ENCODE measurements around the gene MMP8. TPM values are rescaled to one million over a fixed set of nuclear protein-coding genes. Genes with fewer than 3 reads are reported as not detected.
"Not testable (repeated sequence)": the region's sequence is repeated elsewhere in the genome, so short reads cannot be mapped to it uniquely, and the experiment has no call there.

Gene MMP8
- total and polyA plus RNA-seq, 5 donors from 2014 or later, result not detected

GRCh38 chr11:102734650-102735049 is 9.9 kb upstream of the MMP8 start:
- H3K27me3 Mint-ChIP-seq, result peaks cover 4% of the 10 kb centered on the region
- no peaks in the 10 kb centered on the region for H3K4me1 Mint-ChIP-seq
- H3K27ac Mint-ChIP-seq, result no peak overlapping the region

GRCh38 chr11:102733232-102733875 is 8.6 kb upstream of the MMP8 start:
- Mint-ChIP-seq H3K4me1 (no peaks in the 10 kb centered on the region), H3K4me3 (no peak overlapping the region), H3K27ac (no peak overlapping the region), H3K9me3 (peaks cover 0 to 4% (median 0%) of the 10 kb centered on the region in 7 donors), H3K36me3 (no peaks in the 10 kb centered on the region), H3K27me3 (peaks cover 4% of the 10 kb centered on the region)
- DNase-seq, result peak in 1 of 3 donors; percentile 34
- no peaks in the 10 kb centered on the region for H3K9me3 ChIP-seq (ENCODE audit: control insufficient read depth in 2 of 2, low read length in 2 of 2)
- H3K4me1 ChIP-seq (ENCODE audit: control insufficient read depth, insufficient read depth, low read length, poor library complexity, severe bottlenecking), result no peaks in the 10 kb centered on the region
- ATAC-seq (ENCODE audit: low read depth in 2 of 2), result no peak
- H3K36me3 ChIP-seq (ENCODE audit: control insufficient read depth, insufficient read depth, low read length), result no peaks in the 10 kb centered on the region
- H3K27ac ChIP-seq (ENCODE audit: insufficient read depth, low read length, poor library complexity, severe bottlenecking), result no peak overlapping the region
- H3K4me3 ChIP-seq (ENCODE audit: low read depth, low read length), result no peak overlapping the region
- H3K27me3 ChIP-seq (ENCODE audit: control insufficient read depth, insufficient read depth, low read length), result no peaks in the 10 kb centered on the region

More at GRCh38 chr11:102734650-102735049, 9.9 kb upstream of the MMP8 start:
- Histone ChIP-seq H3K9me3 (ENCODE audit: control insufficient read depth in 2 of 2, low read length in 2 of 2) (no peaks in the 10 kb centered on the region), H3K4me3 (ENCODE audit: low read depth, low read length) (no peak overlapping the region), H3K36me3 (ENCODE audit: control insufficient read depth, insufficient read depth, low read length) (no peaks in the 10 kb centered on the region), H3K4me1 (ENCODE audit: control insufficient read depth, insufficient read depth, low read length, poor library complexity, severe bottlenecking) (no peaks in the 10 kb centered on the region), H3K27ac (ENCODE audit: insufficient read depth, low read length, poor library complexity, severe bottlenecking) (no peak overlapping the region), H3K27me3 (ENCODE audit: control insufficient read depth, insufficient read depth, low read length) (no peaks in the 10 kb centered on the region)
- DNase-seq (no peak), ATAC-seq (ENCODE audit: low read depth in 2 of 2) (no peak)
- Mint-ChIP-seq H3K36me3 (no peaks in the 10 kb centered on the region), H3K9me3 (no peaks in the 10 kb centered on the region), H3K4me3 (no peak overlapping the region)

GRCh38 chr11:102730944-102731343 is 6.2 kb upstream of the MMP8 start:
- H3K27ac ChIP-seq (ENCODE audit: insufficient read depth, low read length, poor library complexity, severe bottlenecking); H3K36me3 ChIP-seq (ENCODE audit: control insufficient read depth, insufficient read depth, low read length); H3K4me3 ChIP-seq (ENCODE audit: low read depth, low read length); H3K4me1 ChIP-seq (ENCODE audit: control insufficient read depth, insufficient read depth, low read length, poor library complexity, severe bottlenecking); H3K36me3 Mint-ChIP-seq; DNase-seq; H3K27ac Mint-ChIP-seq; H3K9me3 ChIP-seq (ENCODE audit: control insufficient read depth in 2 of 2, low read length in 2 of 2); H3K27me3 Mint-ChIP-seq; ATAC-seq (ENCODE audit: low read depth in 2 of 2); H3K9me3 Mint-ChIP-seq; H3K4me3 Mint-ChIP-seq; H3K4me1 Mint-ChIP-seq; H3K27me3 ChIP-seq (ENCODE audit: control insufficient read depth, insufficient read depth, low read length): not testable (repeated sequence)

DNA sequence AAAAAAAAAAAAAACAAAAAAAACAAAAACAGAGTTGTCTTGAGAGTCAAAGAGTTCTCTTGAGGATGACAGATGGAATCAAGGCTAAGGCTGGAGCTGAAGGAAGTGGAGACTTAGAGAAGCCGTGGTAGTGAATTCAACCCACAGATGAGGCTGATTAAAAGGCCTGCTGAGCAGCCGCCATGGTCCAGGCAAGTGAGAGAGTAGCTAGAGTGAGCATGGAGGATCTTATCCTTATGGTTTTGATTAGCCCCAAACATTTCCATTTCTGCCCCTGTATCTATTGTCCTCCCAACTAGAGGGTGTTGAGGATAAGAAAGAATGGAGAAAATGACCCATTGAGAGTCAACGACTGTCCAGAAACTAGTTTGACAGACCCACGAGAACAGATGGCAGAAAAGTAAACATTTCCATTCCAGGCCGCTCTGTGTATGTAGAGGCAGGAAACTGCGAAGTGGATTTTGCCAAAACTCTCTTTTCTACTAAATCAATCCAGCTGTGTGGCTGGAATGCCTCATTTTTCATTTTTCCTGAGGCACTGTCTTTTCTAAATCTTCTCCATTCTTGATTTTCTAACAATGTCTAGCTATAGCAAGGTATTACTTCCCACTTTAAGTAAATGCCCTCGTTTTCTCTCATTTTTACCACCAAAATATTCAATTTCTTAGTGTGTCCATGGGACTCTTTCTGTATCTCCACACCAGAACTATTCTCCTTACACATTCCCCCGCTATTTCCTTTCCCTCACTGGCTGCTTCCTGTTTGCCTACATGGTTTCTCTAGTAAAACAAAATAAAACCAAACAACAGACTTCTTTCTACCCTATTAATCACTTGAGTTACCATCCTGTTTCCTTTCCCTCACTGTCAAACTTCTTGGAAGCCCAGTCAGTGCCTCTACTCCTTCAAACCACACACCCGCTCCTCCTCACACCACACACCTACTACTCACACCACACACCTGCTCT is 5.4 kb upstream of the MMP8 start:
- ATAC-seq (ENCODE audit: low read depth in 2 of 2) (no peak), DNase-seq (no peak)
- Mint-ChIP-seq H3K36me3 (no peaks in the 10 kb centered on the region), H3K27ac (no peak overlapping the region), H3K27me3 (peaks cover 4% of the 10 kb centered on the region), H3K4me3 (no peak overlapping the region), H3K9me3 (peaks cover 0 to 4% (median 0%) of the 10 kb centered on the region in 7 donors), H3K4me1 (no peaks in the 10 kb centered on the region)
- Histone ChIP-seq H3K27ac (ENCODE audit: insufficient read depth, low read length, poor library complexity, severe bottlenecking) (no peak overlapping the region), H3K27me3 (ENCODE audit: control insufficient read depth, insufficient read depth, low read length) (no peaks in the 10 kb centered on the region), H3K4me3 (ENCODE audit: low read depth, low read length) (no peak overlapping the region), H3K4me1 (ENCODE audit: control insufficient read depth, insufficient read depth, low read length, poor library complexity, severe bottlenecking) (no peaks in the 10 kb centered on the region), H3K9me3 (ENCODE audit: control insufficient read depth in 2 of 2, low read length in 2 of 2) (no peaks in the 10 kb centered on the region), H3K36me3 (ENCODE audit: control insufficient read depth, insufficient read depth, low read length) (no peaks in the 10 kb centered on the region)

DNA sequence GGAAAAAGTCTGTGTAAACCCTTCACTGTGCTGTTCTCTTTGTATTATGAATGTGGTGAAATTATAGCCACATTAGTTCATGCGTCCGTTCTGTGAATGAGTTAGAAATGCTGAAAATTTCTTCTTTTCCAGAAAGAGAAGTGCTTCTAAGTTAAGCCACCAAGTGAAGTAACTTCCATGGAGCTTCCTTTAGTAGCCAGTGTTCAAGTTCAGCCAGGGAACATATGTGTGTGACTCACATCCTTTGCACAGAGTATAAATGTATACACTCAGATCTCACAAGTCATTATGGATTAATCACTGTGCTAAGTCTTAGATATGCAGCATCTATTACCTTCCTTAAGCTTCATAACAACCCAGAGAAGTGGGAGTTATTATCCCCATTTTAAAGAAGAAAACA is 3.1 kb upstream of the MMP8 start:
- H3K4me3 ChIP-seq (ENCODE audit: low read depth, low read length), result no peak overlapping the region
- H3K27ac ChIP-seq (ENCODE audit: insufficient read depth, low read length, poor library complexity, severe bottlenecking), result no peak overlapping the region
- no peaks in the 10 kb centered on the region for H3K36me3 ChIP-seq (ENCODE audit: control insufficient read depth, insufficient read depth, low read length)
- Mint-ChIP-seq H3K4me1 (no peaks in the 10 kb centered on the region), H3K9me3 (peaks cover 0 to 4% (median 0%) of the 10 kb centered on the region in 7 donors), H3K4me3 (no peak overlapping the region), H3K27ac (no peak overlapping the region), H3K27me3 (peaks cover 4% of the 10 kb centered on the region), H3K36me3 (no peaks in the 10 kb centered on the region)
- H3K9me3 ChIP-seq (ENCODE audit: control insufficient read depth in 2 of 2, low read length in 2 of 2), result no peaks in the 10 kb centered on the region
- no peak for DNase-seq
- ATAC-seq (ENCODE audit: low read depth in 2 of 2), result no peak
- H3K27me3 ChIP-seq (ENCODE audit: control insufficient read depth, insufficient read depth, low read length), result no peaks in the 10 kb centered on the region
- H3K4me1 ChIP-seq (ENCODE audit: control insufficient read depth, insufficient read depth, low read length, poor library complexity, severe bottlenecking), result no peaks in the 10 kb centered on the region

GRCh38 chr11:102722821-102723220 is 1.9 kb downstream of the MMP8 start:
- H3K4me3 Mint-ChIP-seq, result no peak overlapping the region
- Histone ChIP-seq H3K36me3 (ENCODE audit: control insufficient read depth, insufficient read depth, low read length) (no peaks in the 10 kb centered on the region), H3K27me3 (ENCODE audit: control insufficient read depth, insufficient read depth, low read length) (peaks cover 4% of the 10 kb centered on the region), H3K9me3 (ENCODE audit: control insufficient read depth in 2 of 2, low read length in 2 of 2) (no peaks in the 10 kb centered on the region), H3K4me3 (ENCODE audit: low read depth, low read length) (no peak overlapping the region), H3K27ac (ENCODE audit: insufficient read depth, low read length, poor library complexity, severe bottlenecking) (no peak overlapping the region), H3K4me1 (ENCODE audit: control insufficient read depth, insufficient read depth, low read length, poor library complexity, severe bottlenecking) (no peaks in the 10 kb centered on the region)
- H3K27ac Mint-ChIP-seq, result no peak overlapping the region
- DNase-seq (no peak), ATAC-seq (ENCODE audit: low read depth in 2 of 2) (no peak)
- peaks cover 0 to 1% (median 0%) of the 10 kb centered on the region in 7 donors for H3K9me3 Mint-ChIP-seq
- no peaks in the 10 kb centered on the region for H3K36me3 Mint-ChIP-seq
- no peaks in the 10 kb centered on the region for H3K27me3 Mint-ChIP-seq
- H3K4me1 Mint-ChIP-seq, result peaks cover 0 to 6% (median 0%) of the 10 kb centered on the region in 4 donors

DNA sequence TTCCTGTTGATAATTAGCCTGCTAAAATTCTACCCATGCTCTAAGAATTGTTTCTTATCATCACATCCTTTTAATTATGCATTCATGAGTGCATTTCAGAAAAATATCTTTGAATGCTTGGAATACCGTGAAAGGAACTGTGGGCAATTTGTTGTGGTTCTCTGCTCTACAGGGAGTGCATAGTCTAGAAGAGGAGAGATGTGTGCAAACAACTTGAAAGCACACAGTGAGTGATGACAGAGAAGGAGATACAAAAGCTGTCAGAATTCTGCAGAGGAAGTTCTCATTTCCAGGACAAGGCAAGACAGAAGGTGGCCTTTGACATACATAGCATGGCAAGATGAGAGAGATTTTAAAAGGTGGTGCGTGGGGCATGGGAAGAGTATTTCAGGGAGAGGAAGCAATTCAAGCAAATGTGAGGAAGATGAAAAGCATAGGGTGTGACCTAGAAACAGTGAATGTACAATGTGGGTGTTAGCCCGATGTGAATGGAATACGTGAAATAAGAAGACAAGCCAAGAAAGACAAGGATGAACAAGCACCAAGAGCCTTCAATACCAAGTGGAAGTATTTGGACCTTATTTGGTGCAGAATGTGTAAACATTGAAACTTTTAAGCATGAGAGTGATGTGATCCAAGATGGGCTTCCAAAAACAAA is 5.0 kb downstream of the MMP8 start:
- Mint-ChIP-seq H3K9me3 (peaks cover 0 to 1% (median 0%) of the 10 kb centered on the region in 7 donors), H3K27ac (no peak overlapping the region), H3K4me3 (no peak overlapping the region), H3K27me3 (peaks cover 6% of the 10 kb centered on the region), H3K36me3 (no peaks in the 10 kb centered on the region), H3K4me1 (peaks cover 0 to 6% (median 0%) of the 10 kb centered on the region in 4 donors)
- no peak overlapping the region for H3K27ac ChIP-seq (ENCODE audit: insufficient read depth, low read length, poor library complexity, severe bottlenecking)
- H3K36me3 ChIP-seq (ENCODE audit: control insufficient read depth, insufficient read depth, low read length), result no peaks in the 10 kb centered on the region
- DNase-seq (no peak), ATAC-seq (ENCODE audit: low read depth in 2 of 2) (no peak)
- H3K9me3 ChIP-seq (ENCODE audit: control insufficient read depth in 2 of 2, low read length in 2 of 2), result no peaks in the 10 kb centered on the region
- peaks cover 4% of the 10 kb centered on the region for H3K27me3 ChIP-seq (ENCODE audit: control insufficient read depth, insufficient read depth, low read length)
- no peaks in the 10 kb centered on the region for H3K4me1 ChIP-seq (ENCODE audit: control insufficient read depth, insufficient read depth, low read length, poor library complexity, severe bottlenecking)
- no peak overlapping the region for H3K4me3 ChIP-seq (ENCODE audit: low read depth, low read length)
